HuH-7.5 (cell line): ENCODE measurements around the gene ATP2B2.
A peak's percentile ranks its signal among the peaks of the same experiment; 100 is the strongest.

ENCODE experiments used
- DNase-seq: peaks from one replicate; pipeline ENCODE4 v3.0.0; 2011; ENCODE audit warnings: low spot score

The ATP2B2 gene

DNA sequence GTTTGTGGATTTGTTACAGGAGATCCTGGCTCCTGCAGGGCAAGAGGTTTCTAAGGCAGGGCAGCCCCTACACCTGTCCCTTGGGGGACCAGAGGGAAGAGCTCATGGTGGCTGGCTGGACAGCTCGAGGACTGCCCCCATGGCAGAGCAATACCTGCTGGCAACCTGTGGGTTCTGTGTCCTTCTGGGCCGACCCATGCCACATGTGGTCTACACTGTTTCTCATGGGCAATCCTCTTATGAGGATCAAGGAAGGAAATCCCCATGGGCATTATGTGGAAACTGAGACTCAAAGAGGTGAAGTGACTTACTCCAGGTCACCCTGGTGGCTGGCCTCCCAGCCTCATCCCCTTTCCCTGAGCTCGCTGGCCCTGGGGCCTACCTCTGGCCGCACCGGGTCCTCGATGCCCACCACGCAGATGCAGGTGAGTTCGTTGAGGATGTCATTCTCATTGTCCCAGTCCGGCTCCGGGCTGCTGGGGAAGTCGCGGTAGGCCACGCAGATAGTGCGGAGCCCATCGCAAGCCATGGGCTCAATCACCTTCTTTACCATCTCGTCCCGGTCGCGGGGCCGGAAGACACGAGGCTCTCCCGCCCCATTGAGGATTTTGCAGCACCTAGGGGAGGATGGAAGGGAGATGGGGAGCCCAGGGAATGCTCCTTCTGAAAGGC, 146.9 kb downstream of the ATP2B2 start:
- no peak for DNase-seq

DNA sequence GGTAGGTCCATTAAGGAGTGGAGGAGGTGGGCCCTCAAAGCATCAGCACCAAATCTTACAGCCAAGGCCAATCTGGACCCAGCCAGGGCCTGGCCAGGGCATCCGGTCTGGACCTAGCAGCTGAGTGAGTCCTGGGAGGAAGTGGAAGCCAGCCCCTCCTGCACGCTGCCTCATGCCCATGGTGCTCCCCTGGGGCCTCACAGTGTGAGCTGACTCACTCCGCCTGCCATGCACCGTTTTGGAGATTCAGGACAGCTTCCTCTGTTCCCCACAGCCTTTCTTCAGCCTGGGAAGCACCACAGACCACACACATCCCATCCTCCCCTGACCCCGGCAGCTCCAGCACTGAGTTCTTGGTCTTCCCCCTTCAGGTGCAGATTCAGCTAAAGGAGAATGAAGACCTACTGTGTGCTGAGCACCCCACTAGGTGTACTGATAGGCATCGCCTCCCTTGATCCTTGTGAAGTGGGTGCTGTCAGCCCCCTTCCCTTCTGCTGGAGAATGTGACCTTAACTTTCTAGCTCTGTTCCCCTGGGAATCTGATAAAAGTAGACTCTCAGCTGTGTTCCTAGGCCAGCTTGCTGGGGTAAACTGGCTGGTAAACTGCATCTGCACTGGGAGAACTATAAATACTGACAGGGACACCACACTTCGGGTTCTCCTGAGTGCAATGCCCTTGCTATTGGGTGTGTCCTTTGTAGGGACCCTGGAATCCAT, 147.6 kb downstream of the ATP2B2 start:
- no peak for DNase-seq

DNA sequence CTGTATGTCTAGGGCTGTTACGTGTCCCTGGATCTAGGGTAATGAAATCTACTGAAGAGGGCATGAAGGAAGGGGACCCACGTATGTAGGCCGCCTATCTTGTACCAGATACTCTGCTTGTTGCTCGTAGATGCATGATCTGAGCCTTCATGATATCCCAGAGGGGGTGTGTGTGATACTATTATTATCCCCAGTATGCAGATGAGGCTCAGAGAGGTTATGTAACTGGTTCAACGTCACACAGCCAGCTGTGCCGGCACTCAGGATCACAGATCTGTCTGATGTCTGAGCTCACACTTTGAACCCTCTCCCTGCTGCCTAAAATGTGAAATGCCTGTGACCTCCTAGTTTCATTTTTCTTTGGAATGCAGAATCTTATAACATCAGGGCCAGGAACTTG, 148.3 kb downstream of the ATP2B2 start:
- no peak for DNase-seq

- DNase-seq, result no peak
These were observed 148.9 kb downstream of the ATP2B2 start for GRCh38 chr3:10356461-10356981.

DNA sequence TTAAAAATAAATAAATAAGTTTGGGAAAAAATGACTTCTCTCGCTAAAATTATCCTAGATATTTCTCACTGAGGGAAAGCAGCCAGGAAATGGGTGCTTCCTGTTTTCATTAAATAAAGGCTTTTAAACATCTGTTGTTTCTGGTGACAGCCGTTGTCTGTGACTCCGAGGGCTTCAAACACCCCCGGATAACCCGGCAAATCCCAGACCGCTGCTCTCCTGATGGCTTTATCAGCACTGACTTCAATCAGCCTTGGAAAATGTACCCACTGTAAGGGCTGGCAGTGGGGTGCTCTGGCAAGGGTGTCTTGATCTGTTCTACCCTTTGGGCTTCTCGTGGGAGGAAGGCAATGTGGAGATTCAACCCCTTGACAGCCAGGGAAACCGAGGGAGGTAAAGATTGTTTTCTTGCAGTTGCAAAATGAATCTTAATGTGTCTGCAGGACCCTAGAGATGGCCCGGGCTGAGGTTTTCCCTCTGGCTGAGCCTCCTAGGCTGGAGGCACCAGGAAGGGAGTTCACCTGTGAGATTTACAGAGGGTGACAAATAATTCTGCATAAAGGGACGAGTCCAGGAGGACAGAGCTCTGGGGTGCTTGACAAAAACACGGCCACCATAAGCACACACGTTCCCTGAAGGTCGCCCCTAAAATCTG, 150.9 kb downstream of the ATP2B2 start:
- no peak for DNase-seq

DNA sequence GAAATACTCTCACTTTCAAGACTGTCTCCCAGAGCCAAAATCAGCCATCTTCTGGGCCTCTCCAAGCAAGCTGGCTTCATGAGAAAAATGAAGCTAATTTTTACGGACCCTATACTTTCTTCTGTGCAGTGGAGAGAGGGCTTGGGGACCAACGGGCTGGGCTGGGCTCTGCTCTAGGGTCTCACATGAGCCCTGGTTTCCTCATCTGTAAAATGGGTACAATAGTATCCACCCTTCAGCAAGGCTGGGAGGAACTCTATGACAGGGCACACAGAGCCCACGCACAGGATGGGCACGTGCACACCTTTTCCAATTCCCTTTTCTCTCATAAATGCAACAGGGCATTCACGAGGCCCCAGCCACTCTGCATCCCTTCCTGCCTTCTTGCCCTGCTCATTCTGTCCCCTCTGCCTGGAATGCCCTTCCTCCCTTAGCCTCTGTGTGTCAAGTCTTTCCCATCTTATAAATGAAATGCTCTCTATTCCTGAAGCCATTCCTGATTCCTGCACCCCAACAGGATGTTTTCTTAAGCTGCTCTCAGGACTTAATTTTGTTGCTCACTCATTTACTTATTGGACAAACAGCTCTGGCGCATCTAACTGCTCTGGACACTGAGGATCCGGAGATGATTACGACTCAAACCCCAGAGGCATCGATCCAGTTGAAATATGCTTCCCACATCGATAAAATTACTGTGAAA, 151.6 kb downstream of the ATP2B2 start:
- no peak for DNase-seq

DNA sequence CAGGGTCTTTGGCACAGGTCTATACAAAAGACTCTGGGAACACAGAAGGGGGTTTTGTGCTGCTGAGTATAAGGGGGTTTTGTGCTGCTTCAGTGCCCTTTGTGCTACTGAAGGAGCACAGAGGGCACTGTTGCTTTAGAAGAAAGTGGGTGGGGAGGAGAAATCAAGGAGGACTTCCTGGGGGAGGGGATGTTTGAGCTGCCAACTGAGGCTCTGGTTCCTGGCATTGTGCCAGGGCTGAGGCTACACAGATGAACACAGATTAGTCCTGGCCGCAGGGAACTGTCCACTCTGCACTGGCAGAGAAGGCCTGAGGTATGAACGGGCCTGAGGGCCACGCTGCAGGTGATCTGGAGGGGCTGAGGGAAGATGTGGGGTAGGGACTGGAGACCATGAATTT, 152.2 kb downstream of the ATP2B2 start:
- no peak for DNase-seq

DNA sequence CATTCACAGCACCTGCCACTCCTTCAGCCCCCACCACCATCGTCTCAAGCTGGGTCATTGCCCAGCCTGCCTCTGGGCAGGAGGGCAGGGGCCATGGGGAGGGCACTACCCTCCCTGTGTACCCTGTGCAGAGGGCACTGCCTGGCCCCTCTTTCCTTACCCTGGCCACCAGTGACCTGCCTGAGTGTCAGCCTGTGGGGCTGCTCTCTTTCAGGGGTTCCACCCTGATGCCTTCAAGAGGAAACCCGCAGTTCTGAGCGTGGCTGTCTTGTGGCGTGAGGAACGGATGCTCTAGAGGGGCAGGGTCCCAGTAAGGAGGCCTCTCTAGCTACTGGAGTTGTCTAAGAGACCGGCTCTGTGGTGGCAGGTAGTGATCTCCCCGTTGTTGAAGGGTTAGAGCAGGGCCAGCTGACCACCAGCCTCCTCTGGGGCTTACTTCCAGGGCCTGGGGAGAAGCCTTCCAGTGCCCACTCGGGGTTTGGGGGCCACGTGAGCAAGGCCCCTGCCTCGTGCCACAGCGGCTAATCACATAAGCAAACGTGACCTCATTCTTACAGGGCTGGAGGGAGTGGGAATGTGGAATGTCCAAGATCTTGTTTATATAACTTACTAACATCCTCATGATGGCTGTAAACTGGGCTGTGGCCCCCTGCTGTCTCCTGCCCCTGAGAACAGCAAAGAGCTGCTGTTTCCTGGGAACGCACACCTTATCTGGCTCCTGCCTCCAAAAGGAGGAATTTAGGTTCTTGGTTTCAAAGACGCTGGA, 153.1 kb downstream of the ATP2B2 start:
- no peak for DNase-seq

DNA sequence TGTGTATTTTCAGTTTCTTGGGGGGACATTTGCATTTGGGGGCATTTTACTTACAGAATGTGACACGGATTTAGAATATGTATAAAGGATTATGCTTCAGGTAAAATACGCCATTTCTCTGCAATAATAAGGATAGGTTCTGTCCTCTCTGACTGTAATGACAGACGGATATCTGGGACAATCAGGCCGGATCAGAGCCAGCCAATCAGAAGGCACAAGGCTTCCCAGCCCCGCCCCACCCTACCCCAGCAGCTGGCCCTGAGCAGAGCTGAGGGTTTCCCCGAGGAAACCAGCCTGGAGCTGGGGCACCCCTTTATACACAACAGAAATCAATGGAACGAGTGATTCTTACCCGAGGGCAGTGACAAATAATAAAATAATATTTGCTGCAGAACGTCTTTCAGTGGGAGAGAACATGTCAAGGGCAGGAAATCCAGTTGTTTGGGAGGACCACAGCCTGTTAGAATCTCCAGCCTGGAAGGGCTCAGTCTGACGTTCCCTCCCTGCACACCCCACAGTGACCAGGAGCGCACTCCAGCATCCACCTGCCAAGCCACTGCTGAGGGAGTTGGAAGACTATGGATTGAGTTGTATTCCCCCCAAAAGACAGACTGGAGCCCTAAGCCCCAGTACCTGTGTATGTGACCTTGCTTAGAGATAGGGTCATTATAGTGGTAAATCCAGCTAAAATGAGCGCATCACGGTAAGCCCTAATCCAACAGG, 154.2 kb downstream of the ATP2B2 start:
- peak; percentile 60 for DNase-seq

DNA sequence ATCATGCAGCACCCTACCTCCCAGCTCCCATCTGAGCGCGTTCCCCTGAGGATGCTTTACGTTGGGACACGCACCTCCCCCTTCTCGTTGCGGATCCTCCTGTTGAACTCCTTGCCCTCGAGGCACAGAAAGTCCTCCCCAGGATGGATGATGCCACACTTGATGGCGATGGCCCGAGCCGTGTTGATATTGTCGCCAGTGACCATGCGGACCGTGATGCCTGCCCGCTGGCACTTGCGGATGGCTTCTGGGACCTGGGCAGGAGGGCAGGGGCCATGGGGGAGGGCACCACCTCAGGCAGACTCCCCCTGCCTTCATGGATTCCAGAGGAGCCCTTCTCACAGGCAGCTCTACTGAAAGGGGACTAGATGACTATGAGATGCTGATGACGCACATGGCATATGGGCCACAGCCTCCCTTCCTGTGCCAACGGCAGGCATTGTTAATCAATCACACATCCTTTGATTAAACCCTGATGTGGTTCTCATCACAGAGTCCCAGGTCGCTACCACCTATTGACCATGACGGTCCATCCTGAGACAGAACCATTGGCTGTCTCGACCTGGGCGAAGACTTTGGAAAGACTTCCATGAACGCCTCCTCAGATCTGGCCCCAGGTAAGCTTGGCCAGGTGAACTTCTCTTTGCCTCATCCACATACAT, 154.9 kb downstream of the ATP2B2 start:
- DNase-seq, result no peak

DNA sequence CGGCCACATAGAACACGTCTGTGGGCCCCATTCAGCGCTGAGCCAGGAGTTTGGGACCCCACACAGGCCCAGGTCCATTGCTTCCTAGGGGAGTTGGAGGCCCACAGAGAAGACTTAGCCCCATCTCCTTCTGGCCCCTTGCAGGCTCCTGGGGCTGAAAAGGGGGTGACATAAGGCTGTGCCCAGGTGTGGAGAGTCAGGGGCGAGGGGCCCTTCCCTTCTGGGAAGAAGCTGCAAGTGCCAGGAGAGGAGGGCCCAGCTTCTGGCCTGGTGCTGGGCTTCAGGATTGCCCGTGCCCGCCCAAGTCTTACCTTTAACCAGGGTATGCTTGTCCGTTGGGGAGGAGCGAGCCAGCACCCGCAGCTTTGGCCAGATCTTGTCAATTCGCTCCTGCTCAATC, 155.6 kb downstream of the ATP2B2 start:
- DNase-seq, result no peak

GRCh38 chr3:10348404-10348721, 157.0 kb downstream of the ATP2B2 start:
- DNase-seq, result no peak

GRCh38 chr3:10347648-10348403, 157.6 kb downstream of the ATP2B2 start:
- DNase-seq, result no peak

- no peak for DNase-seq
These were observed 159.5 kb downstream of the ATP2B2 start for GRCh38 chr3:10345911-10346310.

DNA sequence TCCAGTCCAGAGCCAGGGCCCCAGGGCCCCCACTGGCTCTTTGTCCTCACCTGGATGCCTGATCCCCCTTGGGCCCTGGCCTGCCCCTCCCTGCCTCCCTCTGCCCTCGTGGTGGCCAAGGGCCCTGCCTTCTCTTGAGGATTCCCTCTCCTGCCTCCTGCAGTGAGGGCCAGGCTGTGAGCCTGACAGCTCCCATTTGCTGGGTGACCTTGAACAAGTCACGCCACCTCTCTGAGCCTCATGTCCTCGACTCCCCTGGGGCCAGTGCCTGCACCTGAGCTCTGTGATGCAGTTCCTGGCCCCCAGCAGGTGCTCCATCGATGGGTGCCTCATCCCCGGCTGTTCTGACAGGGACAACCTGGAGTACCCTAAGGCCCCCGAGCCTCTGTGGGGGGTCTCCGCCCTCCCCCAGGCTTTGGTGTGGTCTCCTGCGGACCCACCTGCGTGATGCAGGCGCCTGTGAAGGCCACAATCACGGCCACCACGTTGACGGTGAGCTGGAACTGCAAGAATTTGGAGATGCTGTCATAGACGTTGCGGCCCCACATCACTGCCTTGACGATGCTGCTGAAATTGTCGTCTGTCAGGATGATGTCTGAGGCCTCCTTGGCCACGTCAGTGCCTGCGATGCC, 160.3 kb downstream of the ATP2B2 start:
- no peak for DNase-seq

DNA sequence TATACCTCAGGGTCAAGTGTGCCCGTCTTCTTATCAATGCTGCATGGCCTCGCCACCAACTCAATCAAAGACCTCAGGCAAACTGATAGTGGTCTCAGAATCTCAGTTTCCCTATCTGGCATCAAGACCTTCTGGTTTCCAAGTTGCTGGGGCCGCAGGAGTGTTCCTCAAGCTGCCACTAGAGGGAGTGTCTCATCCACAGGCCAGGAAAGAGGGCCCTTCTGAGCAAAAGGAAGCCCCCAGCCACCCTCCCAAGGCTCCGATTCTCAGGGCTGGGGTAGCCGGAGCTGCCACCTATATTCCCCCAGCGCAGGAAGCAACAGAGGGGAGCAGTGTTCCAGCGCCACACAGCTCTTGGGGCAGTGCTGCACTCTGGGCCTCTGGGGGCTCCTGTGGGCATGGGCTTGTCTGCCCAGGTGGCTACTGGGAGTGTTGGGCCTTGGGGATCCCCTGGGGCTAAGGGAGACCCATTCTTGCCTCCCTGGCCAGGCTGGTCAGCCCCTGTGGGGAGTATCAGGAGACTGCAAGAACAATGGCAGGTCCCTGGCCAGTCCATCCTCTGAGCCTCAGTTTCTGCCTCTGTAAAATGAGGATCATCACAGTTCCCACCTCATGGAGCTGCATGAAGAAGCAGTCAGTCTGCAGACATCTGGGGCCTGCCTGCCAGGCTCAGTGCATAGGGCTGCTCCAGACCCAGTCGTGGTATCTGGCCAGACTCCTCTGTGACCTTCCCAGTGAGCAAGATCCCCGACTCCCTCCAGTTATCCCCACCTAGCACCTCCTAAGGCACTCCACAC, 161.0 kb downstream of the ATP2B2 start:
- peak; percentile 93 for DNase-seq

DNA sequence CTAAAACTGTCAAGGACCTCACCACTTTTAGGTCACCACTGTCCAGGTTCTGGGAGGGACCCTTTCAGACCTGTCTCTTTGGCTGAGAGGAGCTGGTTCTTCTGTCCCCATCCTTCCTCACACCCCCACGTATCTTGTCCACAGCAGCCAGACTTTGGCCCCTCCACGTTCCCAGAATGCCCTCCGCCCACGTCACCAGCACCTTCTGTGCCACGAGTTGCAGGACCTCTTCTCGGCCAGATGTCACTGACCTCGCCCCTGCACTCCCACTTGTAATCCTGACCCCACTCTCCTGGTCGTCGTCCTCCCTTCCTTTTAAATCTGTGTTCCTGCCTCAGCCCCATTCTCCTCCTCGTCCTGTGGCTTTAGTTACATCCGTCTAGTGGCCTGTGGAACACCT, 161.9 kb downstream of the ATP2B2 start:
- DNase-seq, result no peak

- DNase-seq, result no peak
These were observed 162.6 kb downstream of the ATP2B2 start for GRCh38 chr3:10342781-10343180.
